Activated naive CD4-positive, alpha-beta T cell treated with anti-CD3 and anti-CD28 coated beads, Interleukin-2, amount 50 U/mL, for 24 hours (primary cell): ENCODE data around the gene RBCK1.
A peak's percentile ranks its signal among the peaks of the same experiment; 100 is the strongest.
"Not testable (repeated sequence)": the region's sequence is repeated elsewhere in the genome, so short reads cannot be mapped to it uniquely, and the experiment has no call there.

ENCODE experiments used
- H3K27ac Mint-ChIP-seq: one replicate; pipeline ENCODE4 v1.8.0; 2021; ENCODE audit warnings: mild to moderate bottlenecking, mixed read lengths
- H3K27me3 Mint-ChIP-seq: one replicate; pipeline ENCODE4 v1.8.0; 2021; ENCODE audit warnings: mixed read lengths
- H3K36me3 Mint-ChIP-seq: one replicate; pipeline ENCODE4 v1.8.0; 2021; ENCODE audit warnings: mixed read lengths
- H3K4me1 Mint-ChIP-seq: one replicate; pipeline ENCODE4 v1.8.0; 2021; ENCODE audit warnings: mixed read lengths
- H3K4me3 Mint-ChIP-seq: one replicate; pipeline ENCODE4 v1.8.0; 2021; ENCODE audit warnings: mild to moderate bottlenecking, mixed read lengths
- H3K9me3 Mint-ChIP-seq: one replicate; pipeline ENCODE4 v1.8.0; 2021; ENCODE audit warnings: mixed read lengths

The RBCK1 gene

GRCh38 chr20:433300-433975 lies 25.3 kb downstream of the RBCK1 start:
- Mint-ChIP-seq H3K4me3 (peak overlapping the region; percentile 69), H3K36me3 (peaks cover 16% of the 10 kb centered on the region), H3K4me1 (peaks cover 68% of the 10 kb centered on the region), H3K27ac (peak overlapping the region; percentile 95), H3K27me3 (no peaks in the 10 kb centered on the region), H3K9me3 (no peaks in the 10 kb centered on the region)

GRCh38 chr20:434221-434620 lies 26.1 kb downstream of the RBCK1 start:
- Mint-ChIP-seq H3K9me3 (no peaks in the 10 kb centered on the region), H3K4me3 (peak overlapping the region; percentile 69), H3K27ac (peak overlapping the region; percentile 95), H3K27me3 (no peaks in the 10 kb centered on the region), H3K4me1 (peaks cover 76% of the 10 kb centered on the region), H3K36me3 (peaks cover 23% of the 10 kb centered on the region)

DNA sequence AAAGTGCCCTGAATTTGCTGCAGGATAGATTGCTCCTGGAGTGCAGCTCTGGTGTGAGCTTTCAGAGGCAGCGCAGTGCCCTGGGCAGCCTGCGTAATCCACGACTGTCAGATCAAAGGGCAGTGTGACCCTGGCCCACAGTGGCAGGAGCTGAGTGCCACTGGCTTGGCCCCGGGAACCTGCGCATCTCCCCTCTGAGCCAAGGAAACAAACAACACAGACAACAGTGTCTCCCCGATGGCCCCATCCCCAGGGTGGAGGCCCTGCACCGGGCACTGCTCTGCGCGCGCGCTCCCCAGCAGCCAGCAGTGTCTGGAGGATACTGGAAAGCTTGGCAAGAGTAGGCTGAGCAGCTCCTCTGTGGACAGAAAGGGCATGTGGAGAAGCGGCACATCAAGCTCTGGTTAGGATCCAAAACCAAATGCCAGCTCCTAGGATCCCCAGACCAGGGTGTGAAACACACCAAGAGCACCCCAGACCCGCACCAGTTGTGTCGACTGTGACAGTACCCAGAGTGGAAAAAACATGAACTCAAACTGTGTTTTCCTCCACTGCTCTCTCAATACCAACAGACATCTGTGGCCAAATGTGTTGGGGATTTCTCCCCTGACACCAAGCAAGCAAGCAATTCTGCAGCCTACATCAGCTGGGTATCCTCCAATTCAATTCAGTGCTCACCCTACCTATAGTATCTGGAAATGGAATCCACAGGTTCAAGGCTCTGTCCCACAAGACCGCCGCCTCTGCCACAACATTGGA lies 26.7 kb downstream of the RBCK1 start:
- H3K4me3 Mint-ChIP-seq, result peak overlapping the region; percentile 20
- no peaks in the 10 kb centered on the region for H3K9me3 Mint-ChIP-seq
- peak overlapping the region; percentile 46 for H3K27ac Mint-ChIP-seq
- peaks cover 28% of the 10 kb centered on the region for H3K36me3 Mint-ChIP-seq
- peaks cover 82% of the 10 kb centered on the region for H3K4me1 Mint-ChIP-seq
- no peaks in the 10 kb centered on the region for H3K27me3 Mint-ChIP-seq

DNA sequence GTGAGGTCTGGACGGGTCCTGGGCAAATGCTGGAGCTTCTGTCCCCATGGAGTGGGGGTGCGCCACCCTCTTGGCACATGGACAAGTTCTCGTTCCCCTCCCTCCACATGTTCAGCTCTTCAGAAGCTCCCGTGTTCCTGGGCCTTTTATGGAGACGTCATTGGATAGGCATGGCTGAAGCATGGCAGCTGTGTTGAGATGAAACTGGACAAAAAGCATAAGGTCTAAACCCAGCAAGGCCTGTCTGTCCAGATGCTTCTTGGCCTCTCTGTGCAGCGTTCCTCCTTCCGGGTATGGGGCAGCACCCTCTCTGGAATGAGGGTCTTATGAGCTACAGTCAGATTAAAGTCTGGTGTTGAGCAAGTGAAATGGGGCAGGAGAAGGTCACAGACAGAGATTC lies 27.5 kb downstream of the RBCK1 start:
- Mint-ChIP-seq H3K27me3 (no peaks in the 10 kb centered on the region), H3K9me3 (no peaks in the 10 kb centered on the region), H3K4me1 (peaks cover 89% of the 10 kb centered on the region), H3K4me3 (no peak overlapping the region), H3K36me3 (peaks cover 31% of the 10 kb centered on the region), H3K27ac (no peak overlapping the region)

DNA sequence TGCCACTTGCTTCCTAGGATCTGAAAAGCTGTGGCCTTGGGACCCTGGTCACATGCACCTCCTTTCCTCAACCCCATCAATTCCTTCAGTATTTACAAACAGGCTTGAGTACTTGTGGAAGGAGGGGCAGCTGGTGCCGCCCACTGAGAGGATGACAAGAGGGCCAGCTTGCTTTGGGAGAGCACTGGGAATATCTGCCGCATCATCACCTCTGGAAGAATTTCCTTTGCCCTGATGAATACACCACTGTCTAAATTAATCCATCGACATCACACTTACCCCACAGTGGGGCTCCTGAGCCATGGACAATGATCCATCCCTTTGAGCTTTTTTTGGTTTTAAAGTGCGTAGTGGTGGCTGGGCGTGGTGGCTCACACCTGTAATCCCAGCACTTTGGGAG lies 28.4 kb downstream of the RBCK1 start:
- Mint-ChIP-seq H3K27me3 (no peaks in the 10 kb centered on the region), H3K36me3 (peaks cover 33% of the 10 kb centered on the region), H3K4me3 (no peak overlapping the region), H3K27ac (no peak overlapping the region), H3K9me3 (no peaks in the 10 kb centered on the region), H3K4me1 (peaks cover 84% of the 10 kb centered on the region)

- no peaks in the 10 kb centered on the region for H3K9me3 Mint-ChIP-seq
- peak overlapping the region; percentile 55 for H3K27ac Mint-ChIP-seq
- H3K4me1 Mint-ChIP-seq, result peaks cover 78% of the 10 kb centered on the region
- H3K36me3 Mint-ChIP-seq, result peaks cover 38% of the 10 kb centered on the region
- H3K27me3 Mint-ChIP-seq, result no peaks in the 10 kb centered on the region
- peak overlapping the region; percentile 88 for H3K4me3 Mint-ChIP-seq
Measured at GRCh38 chr20:437787-438486, 29.8 kb downstream of the RBCK1 start.

- Mint-ChIP-seq H3K4me3 (peak overlapping the region; percentile 88), H3K36me3 (peaks cover 35% of the 10 kb centered on the region), H3K4me1 (peaks cover 69% of the 10 kb centered on the region), H3K9me3 (no peaks in the 10 kb centered on the region), H3K27ac (peak overlapping the region; percentile 90), H3K27me3 (no peaks in the 10 kb centered on the region)
Measured at GRCh38 chr20:438571-439469, 30.7 kb downstream of the RBCK1 start.

GRCh38 chr20:440148-440547 lies 32.0 kb downstream of the RBCK1 start:
- Mint-ChIP-seq H3K27me3 (no peaks in the 10 kb centered on the region), H3K36me3 (peaks cover 38% of the 10 kb centered on the region), H3K27ac (peak overlapping the region; percentile 84), H3K4me3 (peak overlapping the region; percentile 44), H3K4me1 (peaks cover 56% of the 10 kb centered on the region), H3K9me3 (no peaks in the 10 kb centered on the region)

- Mint-ChIP-seq H3K4me1 (peaks cover 51% of the 10 kb centered on the region), H3K27ac (no peak overlapping the region)
Measured at GRCh38 chr20:440636-441035, 32.5 kb downstream of the RBCK1 start.

GRCh38 chr20:443223-443775 lies 35.2 kb downstream of the RBCK1 start:
- Mint-ChIP-seq H3K27ac (no peak overlapping the region), H3K27me3 (no peaks in the 10 kb centered on the region), H3K4me1 (peaks cover 36% of the 10 kb centered on the region), H3K36me3 (peaks cover 29% of the 10 kb centered on the region), H3K4me3 (no peak overlapping the region), H3K9me3 (no peaks in the 10 kb centered on the region)

More at GRCh38 chr20:440636-441035, 32.5 kb downstream of the RBCK1 start:
- Mint-ChIP-seq H3K4me3 (no peak overlapping the region), H3K27me3 (no peaks in the 10 kb centered on the region), H3K36me3 (peaks cover 37% of the 10 kb centered on the region), H3K9me3 (no peaks in the 10 kb centered on the region)

DNA sequence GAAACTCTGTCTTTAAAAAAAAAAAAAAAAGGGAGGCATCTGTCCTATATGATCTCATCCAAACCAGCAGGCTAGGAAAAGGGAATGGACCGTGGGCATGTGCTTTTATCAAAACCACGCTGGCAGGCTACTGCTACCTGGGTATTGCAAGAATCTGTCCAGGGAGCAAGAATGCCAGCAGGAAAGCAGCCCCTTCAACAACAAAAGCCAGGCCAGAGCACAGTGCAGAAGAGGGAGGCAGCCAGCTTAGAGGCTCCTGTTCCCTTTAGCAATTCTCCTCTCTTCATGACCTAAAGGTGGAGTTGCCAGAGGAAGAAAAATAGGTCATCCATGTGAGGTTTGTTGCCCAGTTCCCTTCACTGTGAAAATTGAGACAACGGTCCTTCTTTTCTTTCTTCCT lies 36.0 kb downstream of the RBCK1 start:
- Mint-ChIP-seq H3K4me3 (no peak overlapping the region), H3K27ac (no peak overlapping the region), H3K36me3 (peaks cover 23% of the 10 kb centered on the region), H3K4me1 (peaks cover 28% of the 10 kb centered on the region), H3K9me3 (no peaks in the 10 kb centered on the region), H3K27me3 (no peaks in the 10 kb centered on the region)

- H3K4me3 Mint-ChIP-seq, result no peak overlapping the region
- peaks cover 16% of the 10 kb centered on the region for H3K36me3 Mint-ChIP-seq
Measured at GRCh38 chr20:444862-445426, 36.8 kb downstream of the RBCK1 start.

DNA sequence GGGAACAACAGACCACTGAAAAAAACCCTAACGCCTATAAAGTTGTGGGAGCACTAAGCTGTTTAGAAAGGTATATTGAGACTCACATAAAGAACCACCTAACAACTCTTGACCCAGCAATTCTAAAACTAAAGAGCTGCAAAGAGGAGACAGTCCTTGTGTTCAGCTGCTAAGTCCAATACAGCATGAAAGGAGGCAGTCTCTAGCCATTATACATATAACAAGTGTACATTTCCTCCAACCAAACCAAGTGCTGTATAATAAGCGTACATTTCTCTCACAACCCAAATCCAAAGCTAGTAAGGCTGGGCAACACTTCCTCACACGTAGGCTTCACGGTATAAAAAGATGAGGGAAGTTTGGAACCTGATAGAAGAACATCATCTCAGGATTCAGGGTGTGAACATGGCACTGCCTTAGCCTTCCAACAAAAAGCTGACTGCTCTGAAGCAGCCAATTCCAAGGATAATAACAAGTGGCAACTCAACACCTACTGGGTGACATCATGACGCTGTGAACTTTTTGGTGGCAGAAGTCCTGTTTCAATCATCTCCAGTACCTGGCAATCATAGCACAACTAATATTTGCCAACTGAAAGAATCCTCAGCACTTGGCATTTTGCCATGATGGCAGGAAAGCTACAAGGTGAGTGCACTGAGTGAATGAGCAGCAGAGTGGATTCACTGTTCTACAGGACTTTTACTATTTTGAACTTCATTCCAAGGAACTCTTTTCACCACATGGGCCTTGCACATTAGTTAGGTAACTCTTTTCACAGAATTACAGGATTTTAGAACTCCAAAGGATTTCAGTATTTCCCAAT lies 37.6 kb downstream of the RBCK1 start:
- Mint-ChIP-seq H3K27ac (no peak overlapping the region), H3K9me3 (no peaks in the 10 kb centered on the region), H3K36me3 (peaks cover 13% of the 10 kb centered on the region), H3K4me1 (peaks cover 23% of the 10 kb centered on the region), H3K27me3 (no peaks in the 10 kb centered on the region), H3K4me3 (no peak overlapping the region)

More at GRCh38 chr20:444862-445426, 36.8 kb downstream of the RBCK1 start:
- Mint-ChIP-seq H3K27me3 (no peaks in the 10 kb centered on the region), H3K4me1 (peaks cover 25% of the 10 kb centered on the region), H3K27ac (no peak overlapping the region), H3K9me3 (no peaks in the 10 kb centered on the region)

DNA sequence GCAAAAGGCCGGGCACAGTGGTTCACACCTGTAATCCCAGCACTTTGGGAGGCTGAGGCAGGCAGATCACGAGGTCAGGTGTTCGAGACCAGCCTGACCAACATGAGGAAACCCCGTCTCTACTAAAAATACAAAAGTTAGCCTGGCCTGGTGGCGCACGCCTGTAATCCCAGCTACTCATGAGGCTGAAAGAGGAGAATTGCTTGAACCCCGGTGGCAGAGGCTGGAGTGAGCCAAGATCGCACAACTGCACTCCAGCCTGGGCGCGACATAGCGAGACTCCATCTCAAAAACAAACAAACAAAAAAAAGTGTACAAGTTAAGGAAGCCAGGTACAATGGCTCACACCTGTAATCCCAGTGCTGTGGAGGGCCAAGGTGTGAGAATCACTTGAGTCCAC lies 43.9 kb downstream of the RBCK1 start:
- not testable (repeated sequence) for H3K4me3 Mint-ChIP-seq, H3K36me3 Mint-ChIP-seq, H3K27ac Mint-ChIP-seq

More for the DNA sequence above, 43.9 kb downstream of the RBCK1 start:
- H3K27me3 Mint-ChIP-seq, H3K9me3 Mint-ChIP-seq: not testable (repeated sequence)
- peaks cover 30% of the 10 kb centered on the region for H3K4me1 Mint-ChIP-seq
